ENCODE measurements around the gene SLC41A2.

GRCh38 chr12:104930388-104931326 lies 27.4 kb downstream of the SLC41A2 start:
- TF ChIP-seq GLIS3 (CRISPR knock-in tag; IDR thresholded peaks at IDR 0.05) (no peak), PATZ1 (CRISPR knock-in tag; IDR thresholded peaks at IDR 0.05; ENCODE audit: borderline replicate concordance) (no peak)

All from SK-N-SH treated with all-trans-retinoic acid at 6 μM for 48 hours (cell line).